Neuron (in vitro differentiated cells): ENCODE results near the gene EIF5A2.

ENCODE experiments used
- H2AFZ ChIP-seq: one replicate; pipeline ENCODE4 v1.6.1; 2013; ENCODE audit warnings: low read depth, mild to moderate bottlenecking, inconsistent platforms, low read length, moderate library complexity
- H3K27me3 ChIP-seq: one replicate; pipeline ENCODE4 v1.6.1; 2013; ENCODE audit warnings: low read length; ENCODE audit not compliant: insufficient read depth
- H3K36me3 ChIP-seq: one replicate; pipeline ENCODE4 v1.6.1; 2013; ENCODE audit warnings: low read length; ENCODE audit not compliant: insufficient read depth
- H3K4me1 ChIP-seq: one replicate; pipeline ENCODE4 v1.6.1; 2013; ENCODE audit warnings: low read length; ENCODE audit not compliant: insufficient read depth
- H3K4me3 ChIP-seq: 2 replicates; pipeline ENCODE4 v1.5.1; 2013; ENCODE audit warnings: mild to moderate bottlenecking, low read length, moderate library complexity
- H3K9me3 ChIP-seq: one replicate; pipeline ENCODE4 v1.6.1; 2013; ENCODE audit warnings: low read length

EIF5A2 gene

DNA sequence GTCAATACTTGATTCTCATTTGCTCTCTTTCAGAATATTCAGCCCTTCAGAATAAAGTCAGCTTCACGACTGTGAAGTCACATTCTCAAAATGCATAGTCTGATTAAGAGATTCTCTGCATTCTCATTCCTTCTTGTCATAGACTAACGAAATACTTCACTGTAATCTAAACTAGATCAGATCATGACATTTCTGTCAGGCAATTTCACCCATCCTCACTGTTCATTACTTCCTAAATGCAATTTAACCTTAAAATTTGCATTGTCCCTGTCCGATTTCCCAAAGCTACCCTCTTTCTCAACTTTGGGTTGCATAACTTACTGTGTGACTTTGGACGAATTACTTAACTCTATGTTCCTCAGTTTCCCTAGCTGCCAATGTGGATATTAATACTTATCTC lies 44.6 kb downstream of the EIF5A2 start:
- no peak overlapping the region for H2AFZ ChIP-seq
- H3K4me3 ChIP-seq, result no peak overlapping the region
- H3K4me1 ChIP-seq, result peaks cover 13% of the 10 kb centered on the region
- peaks cover 29% of the 10 kb centered on the region for H3K36me3 ChIP-seq
- no peaks in the 10 kb centered on the region for H3K27me3 ChIP-seq
- no peaks in the 10 kb centered on the region for H3K9me3 ChIP-seq

DNA sequence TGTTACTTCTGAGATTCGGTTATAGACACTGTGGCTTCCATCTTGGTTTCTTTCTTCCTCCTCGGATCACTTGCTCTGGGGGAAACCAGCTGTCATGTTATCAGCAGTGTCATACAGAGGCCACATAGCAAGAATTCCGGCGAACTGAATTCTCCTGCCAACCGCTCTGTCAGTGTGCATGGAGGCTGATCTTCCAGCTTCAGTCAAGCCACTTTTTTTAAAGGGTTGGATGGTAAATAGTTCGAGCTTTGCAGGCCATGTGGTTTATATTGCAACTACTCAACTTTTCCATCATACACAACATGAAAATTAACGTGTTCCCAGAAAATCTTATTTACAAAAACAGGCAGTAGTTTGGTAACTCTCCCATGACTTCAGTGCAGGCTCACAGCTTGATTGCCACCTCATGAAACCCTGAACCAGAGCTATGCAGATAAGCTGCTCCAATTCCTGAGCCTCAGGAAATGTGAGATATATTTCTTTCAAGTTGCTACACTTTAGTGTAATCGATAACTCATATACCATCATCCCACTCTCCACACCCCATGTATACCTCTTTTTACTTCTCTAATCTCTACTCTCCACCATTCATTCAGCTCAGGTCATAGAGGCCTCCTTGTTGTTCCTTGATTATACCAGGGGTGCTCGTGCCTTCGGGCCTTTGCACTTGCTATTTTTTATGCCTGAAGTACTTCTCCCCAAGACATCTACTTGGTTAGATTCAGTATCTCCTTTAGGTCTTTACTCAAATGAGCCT lies 45.6 kb downstream of the EIF5A2 start:
- H3K4me3 ChIP-seq, result no peak overlapping the region
- no peaks in the 10 kb centered on the region for H3K27me3 ChIP-seq
- H2AFZ ChIP-seq, result no peak overlapping the region
- H3K9me3 ChIP-seq, result no peaks in the 10 kb centered on the region
- peaks cover 24% of the 10 kb centered on the region for H3K36me3 ChIP-seq
- peaks cover 2% of the 10 kb centered on the region for H3K4me1 ChIP-seq

DNA sequence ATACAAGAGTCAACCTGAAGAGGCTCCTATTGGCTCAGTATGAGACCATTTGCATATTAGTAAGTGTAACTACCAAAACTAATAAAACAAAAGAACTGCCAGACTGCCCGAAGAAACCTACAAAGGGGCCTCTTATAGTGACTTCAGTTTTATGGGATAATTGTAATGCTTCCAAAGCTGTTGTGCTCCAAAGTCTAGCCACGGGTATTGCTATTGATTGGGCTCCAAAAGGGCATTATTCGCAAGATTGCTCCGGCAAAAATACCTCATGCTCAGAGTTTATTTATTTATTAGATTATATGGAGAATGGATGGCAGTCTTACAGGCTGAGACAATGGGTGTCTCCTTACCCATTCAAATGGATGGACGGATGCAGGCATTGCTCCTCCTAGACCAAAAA lies 49.8 kb downstream of the EIF5A2 start:
- no peak overlapping the region for H3K4me3 ChIP-seq
- H3K9me3 ChIP-seq, result no peaks in the 10 kb centered on the region
- no peaks in the 10 kb centered on the region for H3K4me1 ChIP-seq
- no peaks in the 10 kb centered on the region for H3K36me3 ChIP-seq
- no peak overlapping the region for H2AFZ ChIP-seq
- H3K27me3 ChIP-seq, result no peaks in the 10 kb centered on the region

DNA sequence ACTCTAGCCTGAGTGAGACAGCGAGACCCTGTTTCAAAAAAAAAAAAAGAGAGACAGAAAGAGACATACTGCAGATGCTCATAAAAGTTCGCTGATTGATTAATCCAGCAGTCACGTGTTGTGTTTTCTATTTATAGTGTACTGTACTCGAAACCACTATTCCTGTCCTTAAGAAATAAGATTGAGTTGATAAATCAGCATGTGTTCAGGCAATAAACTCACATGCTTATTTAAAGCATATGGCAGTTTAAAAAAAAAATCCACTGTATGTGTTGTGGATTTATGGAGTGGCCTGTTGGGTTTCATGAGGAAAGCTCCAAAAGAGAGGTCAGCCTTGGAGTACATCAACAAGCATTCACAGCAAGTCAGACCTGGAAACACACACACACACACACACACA lies 56.1 kb downstream of the EIF5A2 start:
- no peaks in the 10 kb centered on the region for H3K27me3 ChIP-seq
- H3K36me3 ChIP-seq, result no peaks in the 10 kb centered on the region
- no peak overlapping the region for H3K4me3 ChIP-seq
- H2AFZ ChIP-seq, result no peak overlapping the region
- H3K9me3 ChIP-seq, result no peaks in the 10 kb centered on the region
- H3K4me1 ChIP-seq, result no peaks in the 10 kb centered on the region

DNA sequence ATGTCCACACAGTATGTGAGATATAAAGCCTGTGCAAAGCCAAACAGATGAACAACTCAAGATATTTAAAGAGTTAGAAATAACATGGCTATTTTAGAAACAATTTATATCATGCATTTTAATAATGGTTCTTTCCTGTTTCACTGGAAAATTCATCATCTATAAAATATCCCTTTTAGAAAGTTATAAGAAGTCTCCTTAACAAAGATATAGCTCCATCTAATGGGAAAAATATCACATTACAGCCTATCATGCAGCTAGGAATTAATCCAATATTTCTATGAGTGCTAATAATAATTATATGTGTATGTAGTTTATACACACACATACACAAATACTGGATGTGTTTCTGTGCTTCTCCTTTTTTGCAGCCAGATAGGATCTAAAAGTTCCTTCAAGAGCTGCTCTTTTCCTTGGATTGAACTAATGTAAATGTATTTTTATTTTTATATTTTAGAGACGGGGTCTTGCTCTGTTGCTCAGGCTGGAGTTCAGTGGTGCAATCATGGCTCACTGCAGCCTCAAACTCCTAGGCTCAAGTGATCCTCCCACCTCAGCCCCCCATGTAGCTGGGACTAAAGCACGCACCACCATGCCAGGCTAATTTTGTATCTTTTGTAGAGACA lies 60.0 kb downstream of the EIF5A2 start:
- H3K36me3 ChIP-seq, result no peaks in the 10 kb centered on the region
- no peak overlapping the region for H3K4me3 ChIP-seq
- no peak overlapping the region for H2AFZ ChIP-seq
- H3K27me3 ChIP-seq, result no peaks in the 10 kb centered on the region
- H3K4me1 ChIP-seq, result no peaks in the 10 kb centered on the region
- no peaks in the 10 kb centered on the region for H3K9me3 ChIP-seq

DNA sequence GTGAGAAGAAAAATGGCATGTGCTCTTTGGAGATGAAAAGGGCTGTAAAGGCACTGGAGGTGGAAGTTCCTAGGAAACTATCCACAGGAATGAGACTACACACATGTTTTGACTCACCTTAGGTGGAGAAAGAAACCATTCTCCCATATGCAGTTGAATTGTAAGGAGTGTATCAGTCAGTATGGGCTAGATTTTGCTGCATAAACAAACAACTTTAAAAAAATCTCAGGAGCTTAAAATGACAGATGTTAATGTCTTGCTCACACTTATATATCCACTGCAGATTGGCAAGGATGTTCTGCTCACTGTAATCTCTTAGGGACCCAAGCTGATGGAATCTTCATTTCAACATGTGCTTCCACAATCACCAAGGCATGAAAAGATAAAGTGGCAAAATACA lies 64.1 kb downstream of the EIF5A2 start:
- Histone ChIP-seq H3K27me3 (no peaks in the 10 kb centered on the region), H2AFZ (no peak overlapping the region), H3K36me3 (no peaks in the 10 kb centered on the region), H3K9me3 (no peaks in the 10 kb centered on the region), H3K4me3 (no peak overlapping the region), H3K4me1 (peaks cover 6% of the 10 kb centered on the region)

DNA sequence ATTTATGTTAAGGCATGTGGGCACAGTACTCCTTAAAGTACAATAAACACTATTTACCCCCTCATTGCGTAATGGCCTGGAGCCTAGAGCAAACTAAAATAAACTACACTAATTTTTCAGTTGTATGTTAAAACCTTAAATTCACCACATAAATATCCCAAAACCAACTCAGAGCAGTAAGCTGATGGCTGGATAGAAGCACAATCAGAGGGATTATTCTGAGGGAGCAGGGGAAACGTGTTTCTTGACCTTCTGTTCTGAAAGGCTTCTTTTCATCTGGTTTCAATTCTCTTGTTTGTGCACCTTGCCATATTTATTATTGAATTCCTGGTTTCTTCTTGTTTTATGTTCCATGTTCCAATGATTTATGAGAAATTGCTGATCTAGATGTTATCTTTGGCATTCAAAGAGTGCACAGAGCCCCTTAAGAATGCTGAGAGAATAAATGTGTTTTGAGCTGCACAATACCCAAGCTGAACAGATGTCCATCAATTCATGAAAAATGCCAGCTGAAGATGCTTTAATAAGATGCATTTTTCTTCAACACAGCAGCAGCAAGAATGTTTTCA lies 68.1 kb downstream of the EIF5A2 start:
- no peak overlapping the region for H2AFZ ChIP-seq
- no peak overlapping the region for H3K4me3 ChIP-seq
- H3K4me1 ChIP-seq, result peaks cover 10% of the 10 kb centered on the region
- no peaks in the 10 kb centered on the region for H3K36me3 ChIP-seq
- H3K9me3 ChIP-seq, result no peaks in the 10 kb centered on the region
- no peaks in the 10 kb centered on the region for H3K27me3 ChIP-seq

DNA sequence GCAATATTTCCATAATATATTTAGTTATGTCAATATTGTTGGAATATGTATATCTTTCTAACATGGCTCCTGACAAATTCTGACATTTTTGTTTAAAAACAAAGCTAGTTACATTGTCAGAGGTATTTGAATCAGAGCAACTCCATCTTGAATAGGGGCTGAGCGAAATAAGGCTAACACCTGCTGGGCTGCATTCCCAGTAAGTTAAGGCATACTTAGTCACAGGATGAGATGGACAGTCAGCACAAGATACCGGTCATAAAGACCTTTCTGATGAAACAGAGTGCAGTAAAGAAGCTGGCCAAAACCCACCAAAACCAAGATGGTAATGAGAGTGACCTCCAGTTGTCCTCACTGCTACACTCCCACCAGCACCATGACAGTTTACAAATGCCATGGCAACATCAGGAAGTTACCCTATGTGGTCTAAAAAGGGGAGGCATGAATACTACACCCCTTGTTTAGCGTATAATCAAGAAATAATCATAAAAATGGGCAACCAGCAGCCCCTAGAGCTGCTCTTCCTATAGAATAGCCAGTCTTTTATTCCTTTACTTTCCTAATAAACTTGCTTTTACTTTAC lies 68.8 kb downstream of the EIF5A2 start:
- Histone ChIP-seq H3K9me3 (no peaks in the 10 kb centered on the region), H3K4me1 (peaks cover 10% of the 10 kb centered on the region), H2AFZ (no peak overlapping the region), H3K36me3 (no peaks in the 10 kb centered on the region), H3K27me3 (no peaks in the 10 kb centered on the region), H3K4me3 (no peak overlapping the region)
